Heart right ventricle (tissue), 16 donors: ENCODE measurements around the gene PSTPIP1. TPM values are rescaled to one million over a fixed set of nuclear protein-coding genes. Genes with fewer than 3 reads are reported as not detected.

Source experiments
- ATAC-seq, 8 donors: fragments of 200-7000 bp; cut with Tn5 transposase; one replicate each; pipeline ENCODE4 v1.9.1; 2020; ENCODE audit warnings: mild to moderate bottlenecking in 8 of 8, moderate library complexity in 8 of 8, moderate number of reproducible peaks in 1 of 8
- DNase-seq, 2 donors: peaks; one replicate each; pipeline ENCODE4 v3.0.0-alpha.2; 2020
- H3K27ac ChIP-seq, 10 donors: fragments of 200-600 bp; sonication (generic) in 2 of 10; one replicate each; pipeline versions ENCODE4 v1.5.0 to v1.8.0; 2020 to 2022; ENCODE audit warnings: mild to moderate bottlenecking in 3 of 10
- H3K27me3 ChIP-seq, 7 donors: fragments of 200-600 bp; one replicate each; pipeline ENCODE4 v1.8.0; 2021 to 2022; ENCODE audit warnings: mild to moderate bottlenecking in 2 of 7
- H3K36me3 ChIP-seq, 9 donors: fragments of 200-600 bp; sonication (generic) in 1 of 9; one replicate each; pipeline versions ENCODE4 v1.5.0 to v1.8.0; 2020 to 2022; ENCODE audit warnings: mild to moderate bottlenecking in 2 of 9
- H3K4me1 ChIP-seq, 9 donors: fragments of 200-600 bp; sonication (generic) in 1 of 9; one replicate each; pipeline versions ENCODE4 v1.5.0 to v1.8.0; 2020 to 2022; ENCODE audit warnings: mild to moderate bottlenecking in 4 of 9
- H3K4me3 ChIP-seq, 10 donors: fragments of 200-600 bp; sonication (generic) in 2 of 10; one replicate each; pipeline versions ENCODE4 v1.5.0 to v1.8.0; 2020 to 2022; ENCODE audit warnings: mild to moderate bottlenecking in 7 of 10, moderate library complexity in 2 of 10
- H3K9me3 ChIP-seq, 11 donors: fragments of 200-600 bp in 10 of 11; sonication (generic) in 2 of 11; one replicate each; pipeline versions ENCODE4 v1.5.0 to v1.8.0; 2013 to 2022; ENCODE audit warnings: mild to moderate bottlenecking in 2 of 11, control low read depth in 1 of 11, moderate library complexity in 1 of 11
- WGBS, 2 donors: extraction: QIAGEN DNeasy Blood & Tissue Kit; methylation state at CpG; one replicate each; pipeline ENCODE4 v1.1.7; 2013; ENCODE audit warnings: inconsistent platforms in 1 of 2; 5-methylcytosine and 5-hydroxymethylcytosine counted together
- intact Hi-C, 10 donors: fragments of 100-400 bp; cut with DNase I; formaldehyde crosslinking; loops; one replicate each; pipeline versions ENCODE4 v1.11.1 to v1.14.2; 2022
- polyA plus RNA-seq, 2 donors: library from polyadenylated mRNA; stranded (reverse); fragments of 200-250 nt; gene quantifications; one replicate each; pipeline ENCODE4 v1.2.3, GENCODE V29; 2013
- total RNA-seq, 10 donors: library from RNA; stranded (reverse); fragmentation: NEBNext Ultra II Directional in 3 of 10; extraction: Animal tissue kit (Norgen Biotek cat#: 25700) in 3 of 10; gene quantifications; one replicate each; pipeline versions ENCODE4 v1.2.1 to v1.2.4, GENCODE V29; 2021 to 2023
- TF ChIP-seq, protein P1 (sequence below), 9 donors: fragments of 200-600 bp; sonication (generic) in 2 of 9; IDR thresholded peaks; one replicate each; pipeline versions ENCODE4 v1.5.0 to v1.8.0; 2021 to 2022; ENCODE audit warnings: antibody characterized with exemption in 9 of 9, mild to moderate bottlenecking in 5 of 9, moderate library complexity in 1 of 9
- donor health status: Arrhythmogenic right ventricular cardiomyopathy.
- donor health status: ischemic (EF 13 %, LVEDD 7.1; RV severe dilation, severe dysfunction).
- donor health status: healthy with polysubstance abuse.
- donor health status: DM: no; HTN: yes; CAD: no.
- donor health status: DM: no; HTN: no; CAD: no.
- donor health status: ischemic (EF 25% LVEDD 6.9; RV normal size, moderate dysfunction).
- donor health status: ischemic (EF 25% LVEDD 5.7; RV mildly dilated, moderate dysfunction).
- donor health status: healthy.
- donor health status: DM: yes; HTN: yes; CAD: no.
- donor health status: Ischemic cardiomyopathy.
- donor health status: ischemic (EF 35%, LVEDD 5.7; RV mildly dilated, moderate dysfunction).
- donor health status: nonischemic (EF 11% LVEDD 7.7; RV severe dilation, severe dysfunction).
- donor health status: DM: yes; HTN: yes; CAD: no.
- donor health status: PGD.
- donor health status: ischemic (EF 29% LVEDD 5.4; RV normal size, mild dysfunction).
- donor health status: nonischemic (EF 23%, LVEDD 6.1; RV moderate dilation, normal function).

The PSTPIP1 gene
- total and polyA plus RNA-seq, 12 donors: 1.3 to 10.4 (median 2.9) TPM; not detected in 1

DNA sequence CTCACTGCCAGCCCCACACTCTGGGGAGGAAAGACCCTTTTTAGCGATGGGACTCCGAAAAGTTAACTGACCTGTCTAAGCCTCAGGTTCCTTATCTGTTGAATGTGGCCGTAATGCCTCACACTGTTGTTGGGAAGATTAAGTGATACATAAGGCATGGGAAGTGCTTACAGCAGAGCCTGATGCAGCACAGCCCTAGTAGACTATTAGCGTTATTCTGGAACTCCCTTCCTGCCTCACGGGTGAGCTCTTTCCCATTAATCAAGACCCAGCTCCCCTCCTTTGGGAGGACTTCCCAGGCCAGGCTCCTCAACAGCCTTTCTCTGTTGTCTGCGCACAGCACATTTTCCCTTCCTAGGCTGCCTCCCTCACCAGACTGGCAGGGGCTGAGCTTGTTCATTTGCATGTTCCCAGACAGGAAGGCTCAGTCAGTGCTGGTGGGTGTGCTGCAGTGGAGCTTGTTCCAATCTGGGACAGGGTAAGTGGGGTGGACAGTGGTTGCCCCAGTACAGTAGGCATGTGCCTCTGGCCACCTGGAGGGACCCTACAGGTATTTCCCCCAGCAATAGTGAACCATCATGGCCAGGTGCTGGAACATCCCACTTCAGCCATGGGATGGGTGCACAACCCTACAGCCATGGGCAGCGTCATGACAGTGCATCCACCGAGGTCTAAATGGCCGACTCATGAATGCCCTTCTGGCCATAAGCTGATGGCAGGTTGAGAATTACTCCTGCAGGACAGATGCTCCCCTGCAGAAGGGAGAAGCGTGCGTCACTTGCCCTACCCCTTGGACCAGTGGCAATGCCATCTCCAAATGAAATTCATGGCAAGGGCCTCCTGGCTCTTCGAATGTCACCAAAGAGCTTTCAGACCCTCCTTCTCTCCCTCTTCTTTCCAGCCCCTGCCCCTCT lies 5.8 kb upstream of the PSTPIP1 start:
- Histone ChIP-seq H3K27me3 (no peaks in the 10 kb centered on the region), H3K4me1 (peaks cover 0 to 74% (median 11%) of the 10 kb centered on the region in 9 donors), H3K9me3 (no peaks in the 10 kb centered on the region), H3K4me3 (no peak overlapping the region), H3K36me3 (no peaks in the 10 kb centered on the region), H3K27ac (peak overlapping the region in 8 of 10 donors; percentile 56 to 81 (median 66))
- TF ChIP-seq, protein P1, sequence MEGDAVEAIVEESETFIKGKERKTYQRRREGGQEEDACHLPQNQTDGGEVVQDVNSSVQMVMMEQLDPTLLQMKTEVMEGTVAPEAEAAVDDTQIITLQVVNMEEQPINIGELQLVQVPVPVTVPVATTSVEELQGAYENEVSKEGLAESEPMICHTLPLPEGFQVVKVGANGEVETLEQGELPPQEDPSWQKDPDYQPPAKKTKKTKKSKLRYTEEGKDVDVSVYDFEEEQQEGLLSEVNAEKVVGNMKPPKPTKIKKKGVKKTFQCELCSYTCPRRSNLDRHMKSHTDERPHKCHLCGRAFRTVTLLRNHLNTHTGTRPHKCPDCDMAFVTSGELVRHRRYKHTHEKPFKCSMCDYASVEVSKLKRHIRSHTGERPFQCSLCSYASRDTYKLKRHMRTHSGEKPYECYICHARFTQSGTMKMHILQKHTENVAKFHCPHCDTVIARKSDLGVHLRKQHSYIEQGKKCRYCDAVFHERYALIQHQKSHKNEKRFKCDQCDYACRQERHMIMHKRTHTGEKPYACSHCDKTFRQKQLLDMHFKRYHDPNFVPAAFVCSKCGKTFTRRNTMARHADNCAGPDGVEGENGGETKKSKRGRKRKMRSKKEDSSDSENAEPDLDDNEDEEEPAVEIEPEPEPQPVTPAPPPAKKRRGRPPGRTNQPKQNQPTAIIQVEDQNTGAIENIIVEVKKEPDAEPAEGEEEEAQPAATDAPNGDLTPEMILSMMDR (IDR thresholded peaks at IDR 0.05): no peak
- ATAC-seq (peak; percentile 44 to 71 (median 60)), DNase-seq (no peak)
- intact Hi-C loops: no loop called here
- 69 to 72% methylated on average over 12 of the region's 12 CpGs for WGBS, 2 donors

DNA sequence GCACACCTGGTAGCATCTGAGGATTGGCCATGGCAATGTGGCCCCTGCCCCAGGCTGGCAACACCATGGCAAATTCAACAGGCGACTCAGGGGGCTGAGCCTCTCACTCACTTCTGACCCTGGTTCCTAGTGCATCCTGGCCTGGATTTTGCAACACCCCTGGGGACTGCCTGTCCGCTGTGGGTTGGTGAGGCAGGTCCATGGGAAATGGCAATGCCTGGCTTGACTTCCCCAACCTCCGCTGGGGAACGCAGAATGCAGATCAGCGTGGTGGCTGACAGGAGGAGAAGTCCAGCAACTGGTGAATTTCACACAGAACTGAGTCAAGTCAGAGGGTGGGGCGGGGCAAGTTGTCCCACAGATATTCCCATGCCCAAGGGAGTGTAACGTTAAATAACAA lies 3.9 kb upstream of the PSTPIP1 start:
- intact Hi-C loops: no loop called here

DNA sequence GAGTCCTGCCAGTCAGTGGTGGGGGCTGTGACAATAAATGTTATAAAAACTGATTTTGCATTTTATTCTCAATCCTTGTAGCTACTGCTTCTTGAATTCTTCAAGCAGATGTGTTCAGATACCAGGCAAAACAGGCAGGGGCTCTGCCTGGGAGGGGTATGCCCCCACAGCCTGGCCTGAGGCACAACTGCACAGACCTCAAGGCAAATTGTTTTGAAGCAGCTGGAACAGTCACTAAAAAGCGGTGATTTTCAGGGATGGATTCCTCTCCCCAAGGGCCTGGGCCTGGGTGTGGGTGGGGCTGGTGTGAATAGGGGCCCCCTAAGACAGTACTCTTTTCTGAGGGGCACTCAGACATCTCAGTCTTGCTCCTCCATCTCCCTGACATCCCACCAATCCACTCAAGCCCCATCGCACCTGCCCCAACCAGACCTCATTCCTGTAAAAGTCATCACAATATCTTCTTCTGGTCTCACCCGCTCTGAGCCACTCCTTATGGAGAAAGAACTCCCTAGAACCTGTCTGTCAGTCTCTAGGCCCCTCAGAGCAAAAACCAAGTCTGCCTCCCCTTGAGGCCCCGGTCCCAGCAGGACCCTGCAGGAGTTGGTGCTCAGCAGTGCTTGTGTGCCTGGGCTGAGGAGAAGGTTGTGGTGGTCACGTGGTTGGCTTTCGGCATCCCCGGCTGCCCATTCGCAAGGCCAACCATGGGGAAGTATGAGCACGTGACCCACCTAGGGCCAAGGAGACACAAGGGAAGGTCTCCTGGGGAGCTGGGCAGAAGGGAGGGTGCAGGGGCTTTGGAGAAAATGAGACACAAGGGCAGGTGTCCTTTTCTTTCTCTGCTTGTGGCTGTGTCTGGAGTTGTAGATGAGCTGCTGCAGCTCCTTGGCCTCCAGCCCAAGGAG lies 2.9 kb upstream of the PSTPIP1 start:
- H3K27me3 ChIP-seq: no peaks in the 10 kb centered on the region
- H3K9me3 ChIP-seq: no peaks in the 10 kb centered on the region
- TF ChIP-seq, protein P1 (IDR thresholded peaks at IDR 0.05): no peak
- peaks cover 7 to 90% (median 23%) of the 10 kb centered on the region in 9 donors for H3K4me1 ChIP-seq
- intact Hi-C loops: no loop called here
- no peak overlapping the region for H3K4me3 ChIP-seq
- ATAC-seq (no peak), DNase-seq (no peak)
- H3K27ac ChIP-seq: peak overlapping the region in 1 of 10 donors; percentile 93
- 91 to 93% methylated on average over 9 of the region's 9 CpGs for WGBS, 2 donors
- H3K36me3 ChIP-seq: no peaks in the 10 kb centered on the region

More for the DNA sequence above, 3.9 kb upstream of the PSTPIP1 start:
- no peaks in the 10 kb centered on the region for H3K36me3 ChIP-seq
- H3K27me3 ChIP-seq: no peaks in the 10 kb centered on the region
- H3K4me1 ChIP-seq: peaks cover under 1 to 85% (median 15%) of the 10 kb centered on the region in 9 donors
- WGBS, 2 donors: 84 to 85% methylated on average over 7 of the region's 7 CpGs
- ATAC-seq: no peak
- no peak overlapping the region for H3K4me3 ChIP-seq
- H3K27ac ChIP-seq: no peak overlapping the region
- TF ChIP-seq, protein P1 (IDR thresholded peaks at IDR 0.05): no peak
- no peaks in the 10 kb centered on the region for H3K9me3 ChIP-seq
- no peak for DNase-seq

DNA sequence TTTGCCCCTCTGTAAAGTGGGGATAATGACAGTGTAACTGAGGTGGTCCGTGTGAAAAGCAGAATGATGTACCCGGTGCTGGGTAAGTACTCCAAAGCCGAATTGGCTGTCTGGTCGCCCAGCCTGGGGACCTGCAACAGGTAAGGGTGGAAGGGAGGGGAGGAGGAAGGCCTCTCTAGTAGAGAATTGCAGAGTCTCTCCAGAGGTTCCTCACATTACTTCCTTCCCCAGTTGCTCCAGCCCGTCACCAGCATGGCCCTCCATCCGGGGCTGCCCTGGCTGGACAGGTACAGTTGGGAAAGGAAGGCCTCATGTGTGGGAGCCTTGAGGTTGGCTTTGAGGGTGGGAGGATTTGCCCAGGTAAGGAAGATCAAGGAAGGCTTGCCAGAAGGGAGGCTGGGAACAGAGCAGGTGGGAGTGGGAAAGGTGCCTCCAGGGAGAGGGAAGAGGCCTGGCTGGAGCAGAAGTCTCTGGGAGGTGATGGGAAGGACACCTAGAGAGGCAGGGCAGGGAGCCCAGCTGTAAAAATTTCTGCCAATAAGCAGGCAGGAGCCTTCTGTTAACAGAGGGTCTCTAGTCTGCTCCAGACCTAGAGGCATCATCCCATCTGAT lies 1.7 kb upstream of the PSTPIP1 start:
- WGBS, 2 donors: 93 to 95% methylated on average over 6 of the region's 6 CpGs
- no peak for DNase-seq
- intact Hi-C loops: no loop called here

More for the DNA sequence above, 1.7 kb upstream of the PSTPIP1 start:
- no peaks in the 10 kb centered on the region for H3K27me3 ChIP-seq
- TF ChIP-seq, protein P1 (IDR thresholded peaks at IDR 0.05): no peak
- H3K36me3 ChIP-seq: no peaks in the 10 kb centered on the region
- H3K27ac ChIP-seq: peak overlapping the region in 1 of 10 donors; percentile 93
- no peaks in the 10 kb centered on the region for H3K9me3 ChIP-seq
- H3K4me1 ChIP-seq: peaks cover 7 to 90% (median 21%) of the 10 kb centered on the region in 9 donors
- no peak overlapping the region for H3K4me3 ChIP-seq
- no peak for ATAC-seq
